GM23248 (cell line): ENCODE measurements around the gene FSTL4. TPM values are rescaled to one million over a fixed set of nuclear protein-coding genes. Genes with fewer than 3 reads are reported as not detected.
A peak's percentile ranks its signal among the peaks of the same experiment; 100 is the strongest.

Source experiments
- DNase-seq: peaks from one replicate; pipeline ENCODE4 v3.0.0-alpha.2; 2015
- H2AFZ ChIP-seq: fragments of 200-600 bp; sonication (generic); 2 replicates; pipeline ENCODE4 v1.6.1; 2016; ENCODE audit warnings: antibody characterized with exemption
- H3F3A ChIP-seq: fragments of 200-600 bp; sonication (generic); 2 replicates; pipeline ENCODE4 v1.6.1; 2016; ENCODE audit warnings: mild to moderate bottlenecking, antibody characterized with exemption, mixed run types; ENCODE audit not compliant: insufficient read depth
- H3K27ac ChIP-seq: fragments of 200-600 bp; sonication (generic); 2 replicates; pipeline ENCODE4 v1.5.1; 2016; ENCODE audit warnings: mild to moderate bottlenecking
- H3K27me3 ChIP-seq: fragments of 200-600 bp; sonication (generic); replicated peaks from 2 replicates; pipeline ENCODE4 v1.6.1; 2016; ENCODE audit warnings: mild to moderate bottlenecking; ENCODE audit not compliant: insufficient read depth
- H3K36me3 ChIP-seq: fragments of 200-600 bp; sonication (generic); 2 replicates; pipeline ENCODE4 v1.6.1; 2016; ENCODE audit warnings: low read depth, mild to moderate bottlenecking
- H3K4me1 ChIP-seq: fragments of 200-600 bp; sonication (generic); 2 replicates; pipeline ENCODE4 v1.6.1; 2016; ENCODE audit warnings: mild to moderate bottlenecking; ENCODE audit not compliant: insufficient read depth
- H3K4me2 ChIP-seq: fragments of 200-600 bp; sonication (generic); one replicate; pipeline ENCODE4 v1.6.1; 2016; ENCODE audit warnings: mild to moderate bottlenecking; ENCODE audit not compliant: unreplicated experiment
- H3K4me3 ChIP-seq: fragments of 200-600 bp; sonication (generic); 2 replicates; pipeline ENCODE4 v1.5.1; 2016; ENCODE audit warnings: mild to moderate bottlenecking
- H3K79me2 ChIP-seq: fragments of 200-600 bp; sonication (generic); 2 replicates; pipeline ENCODE4 v1.6.1; 2016; ENCODE audit warnings: mild to moderate bottlenecking; ENCODE audit not compliant: insufficient read depth
- H3K9ac ChIP-seq: fragments of 200-600 bp; sonication (generic); 2 replicates; pipeline ENCODE4 v1.6.1; 2016; ENCODE audit warnings: mild to moderate bottlenecking
- H3K9me2 ChIP-seq: fragments of 200-600 bp; sonication (generic); 2 replicates; pipeline ENCODE4 v1.6.1; 2016; ENCODE audit warnings: mixed run types, mild to moderate bottlenecking, moderate library complexity; ENCODE audit not compliant: insufficient read depth
- H3K9me3 ChIP-seq: fragments of 200-600 bp; sonication (generic); one replicate; pipeline ENCODE4 v1.6.1; 2017; ENCODE audit warnings: low read depth
- H4K20me1 ChIP-seq: fragments of 200-600 bp; sonication (generic); 2 replicates; pipeline ENCODE4 v1.6.0; 2016; ENCODE audit not compliant: insufficient read depth
- EZH2 ChIP-seq: fragments of 200-600 bp; sonication (generic); IDR thresholded peaks from 2 replicates; pipeline ENCODE4 v1.6.1; 2018; ENCODE audit warnings: antibody characterized with exemption, mild to moderate bottlenecking; ENCODE audit not compliant: insufficient read depth, poor library complexity, severe bottlenecking
- EZH2phosphoT487 ChIP-seq: fragments of 200-600 bp; sonication (generic); IDR thresholded peaks from 2 replicates; pipeline ENCODE4 v1.6.1; 2018; ENCODE audit warnings: antibody characterized with exemption, moderate library complexity, mild to moderate bottlenecking, low read depth; ENCODE audit not compliant: insufficient read depth
- WGBS, 2 experiments: methylation state at CpG; one replicate each; pipeline ENCODE4 v1.1.6; 2015 to 2017; ENCODE audit warnings: low lambda C conversion rate in 2 of 2, low coverage in 1 of 2; ENCODE audit errors: missing lambda C conversion rate in 2 of 2; 5-methylcytosine and 5-hydroxymethylcytosine counted together
- in situ Hi-C: fragments of 300-500 bp; cut with MboI; formaldehyde crosslinking; loops from 2 replicates; pipeline ENCODE4 v1.15.0; 2020
- polyA plus RNA-seq: library from polyadenylated mRNA; unstranded; fragments of >200 nt; fragmentation: Nextera tagmentation; extraction: Ambion mirVana; gene quantifications from 2 replicates; pipeline ENCODE4 v1.2.1, GENCODE V29; 2016
- total RNA-seq: library from RNA; depleted of rRNA; stranded (reverse); fragments of >200 nt; shearing (Covaris generic); gene quantifications from 2 replicates; pipeline ENCODE4 v1.2.3, GENCODE V29; 2014

FSTL4 gene
- total and polyA plus RNA-seq, 2 experiments from 2014 or later, result not detected

GRCh38 chr5:133277744-133278143 is 334.6 kb downstream of the FSTL4 start:
- H3F3A ChIP-seq, result peaks cover 7% of the 10 kb centered on the region; the same call in 1 of the 2 replicates
- H3K4me2 ChIP-seq, result no peak overlapping the region
- no peaks in the 10 kb centered on the region for H3K9me2 ChIP-seq
- no peaks in the 10 kb centered on the region for H3K36me3 ChIP-seq
- no peaks in the 10 kb centered on the region for H3K9me3 ChIP-seq
- TF ChIP-seq EZH2 (no peak), EZH2phosphoT487 (no peak)
- in situ Hi-C loops, result no loop called here
- H3K79me2 ChIP-seq, result no peaks in the 10 kb centered on the region
- H4K20me1 ChIP-seq, result no peaks in the 10 kb centered on the region
- no peak overlapping the region for H3K9ac ChIP-seq
- H2AFZ ChIP-seq, result no peak overlapping the region
- no peaks in the 10 kb centered on the region; the same call in 1 of the 2 replicates for H3K4me1 ChIP-seq
- H3K4me3 ChIP-seq, result no peak overlapping the region
- no peak for DNase-seq
- WGBS, 2 experiments, result 76 to 87% methylated on average over 8 of the region's 8 CpGs
- H3K27ac ChIP-seq, result no peak overlapping the region
- no peaks in the 10 kb centered on the region for H3K27me3 ChIP-seq

- H3K9me3 ChIP-seq, result no peaks in the 10 kb centered on the region
- H3K79me2 ChIP-seq, result no peaks in the 10 kb centered on the region
- no peak for TF ChIP-seq EZH2
- TF ChIP-seq EZH2phosphoT487, result no peak
- 78 to 79% methylated on average over 4 of the region's 4 CpGs for WGBS, 2 experiments
- no peaks in the 10 kb centered on the region for H4K20me1 ChIP-seq
- in situ Hi-C loops, result no loop called here
- H3K27ac ChIP-seq, result no peak overlapping the region
- DNase-seq, result no peak
- no peak overlapping the region for H3K4me2 ChIP-seq
- no peaks in the 10 kb centered on the region for H3K27me3 ChIP-seq
- no peak overlapping the region for H3K9ac ChIP-seq
- H3K9me2 ChIP-seq, result no peaks in the 10 kb centered on the region
- H2AFZ ChIP-seq, result no peak overlapping the region
- peaks cover 7% of the 10 kb centered on the region; the same call in 1 of the 2 replicates for H3F3A ChIP-seq
- H3K4me1 ChIP-seq, result no peaks in the 10 kb centered on the region; the same call in 1 of the 2 replicates
- no peak overlapping the region for H3K4me3 ChIP-seq
- no peaks in the 10 kb centered on the region for H3K36me3 ChIP-seq
Observed at GRCh38 chr5:133276171-133276570, 336.2 kb downstream of the FSTL4 start.

- Histone ChIP-seq H3K9me2 (no peaks in the 10 kb centered on the region), H3K36me3 (no peaks in the 10 kb centered on the region), H3K9me3 (no peaks in the 10 kb centered on the region), H3K4me3 (no peak overlapping the region), H2AFZ (no peak overlapping the region), H3K4me2 (no peak overlapping the region), H4K20me1 (no peaks in the 10 kb centered on the region), H3K9ac (no peak overlapping the region), H3K27ac (no peak overlapping the region), H3K79me2 (no peaks in the 10 kb centered on the region), H3K27me3 (no peaks in the 10 kb centered on the region), H3F3A (peaks cover 7% of the 10 kb centered on the region; the same call in 1 of the 2 replicates), H3K4me1 (no peaks in the 10 kb centered on the region; the same call in 1 of the 2 replicates)
- in situ Hi-C loops, result no loop called here
- 92 to 93% methylated on average over 7 of the region's 7 CpGs for WGBS, 2 experiments
- DNase-seq, result no peak
- no peak for TF ChIP-seq EZH2phosphoT487
- no peak for TF ChIP-seq EZH2
Observed at GRCh38 chr5:133275631-133276030, 336.7 kb downstream of the FSTL4 start.

GRCh38 chr5:133274597-133274935 is 337.8 kb downstream of the FSTL4 start:
- H3K9ac ChIP-seq, result no peak overlapping the region
- in situ Hi-C loops, result no loop called here
- 3 to 9% methylated on average over 5 of the region's 5 CpGs for WGBS, 2 experiments
- TF ChIP-seq EZH2phosphoT487 (no peak), EZH2 (no peak)
- no peak overlapping the region for H2AFZ ChIP-seq
- no peaks in the 10 kb centered on the region for H4K20me1 ChIP-seq
- no peaks in the 10 kb centered on the region for H3K79me2 ChIP-seq
- peak; percentile 11 for DNase-seq
- no peak overlapping the region for H3K4me2 ChIP-seq
- no peaks in the 10 kb centered on the region for H3K36me3 ChIP-seq
- no peak overlapping the region for H3K27ac ChIP-seq
- no peaks in the 10 kb centered on the region; the same call in 1 of the 2 replicates for H3K4me1 ChIP-seq
- no peaks in the 10 kb centered on the region for H3K27me3 ChIP-seq
- H3K9me3 ChIP-seq, result no peaks in the 10 kb centered on the region
- peaks cover 7% of the 10 kb centered on the region; the same call in 1 of the 2 replicates for H3F3A ChIP-seq
- no peaks in the 10 kb centered on the region for H3K9me2 ChIP-seq
- H3K4me3 ChIP-seq, result no peak overlapping the region
